GM12873 (cell line): Measurements from ENCODE around the gene LRRK1.

Experiments
- CTCF ChIP-seq: IDR thresholded peaks from 2 replicates; pipeline ENCODE4 v1.5.1; 2012; ENCODE audit warnings: low read depth, mild to moderate bottlenecking, moderate library complexity, low read length, control low read depth; ENCODE audit not compliant: insufficient read depth; ENCODE audit errors: missing control alignments

LRRK1 gene

GRCh38 chr15:101090428-101090790 is 171.3 kb downstream of the LRRK1 start:
- no peak for TF ChIP-seq CTCF

GRCh38 chr15:101091080-101092017 is 172.2 kb downstream of the LRRK1 start:
- no peak for TF ChIP-seq CTCF

- no peak for TF ChIP-seq CTCF
Measured at GRCh38 chr15:101092156-101092866, 173.2 kb downstream of the LRRK1 start.

GRCh38 chr15:101092867-101093202 is 173.7 kb downstream of the LRRK1 start:
- no peak for TF ChIP-seq CTCF

GRCh38 chr15:101093958-101094357 is 174.8 kb downstream of the LRRK1 start:
- no peak for TF ChIP-seq CTCF

GRCh38 chr15:101097111-101097510 is 178.0 kb downstream of the LRRK1 start:
- no peak for TF ChIP-seq CTCF

- TF ChIP-seq CTCF: no peak
Measured at GRCh38 chr15:101099183-101099582, 180.0 kb downstream of the LRRK1 start.
